SKM-1 (cell line): ENCODE data around the gene ATP6AP1.
"Not testable (repeated sequence)": the region's sequence is repeated elsewhere in the genome, so short reads cannot be mapped to it uniquely, and the experiment has no call there.

Experiments
- DNase-seq: peaks from one replicate; lab custom pipeline; 2025; ENCODE audit not compliant: unreplicated experiment; lab: John Stamatoyannopoulos, UW

Gene ATP6AP1, protein sequence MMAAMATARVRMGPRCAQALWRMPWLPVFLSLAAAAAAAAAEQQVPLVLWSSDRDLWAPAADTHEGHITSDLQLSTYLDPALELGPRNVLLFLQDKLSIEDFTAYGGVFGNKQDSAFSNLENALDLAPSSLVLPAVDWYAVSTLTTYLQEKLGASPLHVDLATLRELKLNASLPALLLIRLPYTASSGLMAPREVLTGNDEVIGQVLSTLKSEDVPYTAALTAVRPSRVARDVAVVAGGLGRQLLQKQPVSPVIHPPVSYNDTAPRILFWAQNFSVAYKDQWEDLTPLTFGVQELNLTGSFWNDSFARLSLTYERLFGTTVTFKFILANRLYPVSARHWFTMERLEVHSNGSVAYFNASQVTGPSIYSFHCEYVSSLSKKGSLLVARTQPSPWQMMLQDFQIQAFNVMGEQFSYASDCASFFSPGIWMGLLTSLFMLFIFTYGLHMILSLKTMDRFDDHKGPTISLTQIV

DNA sequence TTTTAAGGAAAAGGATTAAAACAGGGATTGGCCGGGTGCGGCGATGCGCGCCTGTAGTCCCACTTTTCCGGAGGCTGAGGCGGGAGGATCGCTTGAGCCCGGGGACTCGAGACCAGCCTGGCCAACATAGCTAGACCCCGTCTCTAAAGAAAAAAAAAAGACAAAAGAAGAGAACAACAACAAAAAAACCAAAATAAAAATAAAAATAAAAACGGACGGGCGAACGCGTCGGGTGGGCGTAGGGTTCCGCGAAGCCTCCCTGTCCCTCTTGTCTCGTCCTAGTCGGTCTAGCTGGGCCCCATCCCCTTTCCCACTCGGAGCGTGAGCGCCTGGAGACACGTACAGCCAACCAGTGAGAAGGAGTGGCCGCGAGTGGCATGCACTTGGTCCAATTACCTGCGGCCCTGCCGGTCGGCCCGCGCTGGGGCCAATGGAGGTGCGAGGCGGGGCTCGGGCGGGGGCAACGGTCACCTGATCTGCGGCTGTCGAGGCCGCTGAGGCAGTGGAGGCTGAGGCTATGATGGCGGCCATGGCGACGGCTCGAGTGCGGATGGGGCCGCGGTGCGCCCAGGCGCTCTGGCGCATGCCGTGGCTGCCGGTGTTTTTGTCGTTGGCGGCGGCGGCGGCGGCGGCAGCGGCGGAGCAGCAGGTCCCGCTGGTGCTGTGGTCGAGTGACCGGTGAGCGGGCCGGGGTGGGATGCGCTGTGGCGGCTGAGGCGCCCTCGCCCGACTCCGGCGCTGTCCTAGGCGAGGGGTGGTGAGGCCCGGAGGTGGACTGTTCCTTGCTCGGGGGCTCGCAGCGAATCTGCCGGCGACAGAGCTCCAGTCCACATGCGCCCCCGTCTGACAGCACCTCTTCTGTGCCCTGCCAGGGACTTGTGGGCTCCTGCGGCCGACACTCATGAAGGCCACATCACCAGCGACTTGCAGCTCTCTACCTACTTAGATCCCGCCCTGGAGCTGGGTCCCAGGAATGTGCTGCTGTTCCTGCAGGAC lies at the start of gene ATP6AP1:
Gene ATP6AP1, plus strand, starts transcription at position 502 of the 996 bp plus-strand sequence. Its CDS starts 16 bp downstream, at position 518.
- DNase-seq: peak; percentile 64

DNA sequence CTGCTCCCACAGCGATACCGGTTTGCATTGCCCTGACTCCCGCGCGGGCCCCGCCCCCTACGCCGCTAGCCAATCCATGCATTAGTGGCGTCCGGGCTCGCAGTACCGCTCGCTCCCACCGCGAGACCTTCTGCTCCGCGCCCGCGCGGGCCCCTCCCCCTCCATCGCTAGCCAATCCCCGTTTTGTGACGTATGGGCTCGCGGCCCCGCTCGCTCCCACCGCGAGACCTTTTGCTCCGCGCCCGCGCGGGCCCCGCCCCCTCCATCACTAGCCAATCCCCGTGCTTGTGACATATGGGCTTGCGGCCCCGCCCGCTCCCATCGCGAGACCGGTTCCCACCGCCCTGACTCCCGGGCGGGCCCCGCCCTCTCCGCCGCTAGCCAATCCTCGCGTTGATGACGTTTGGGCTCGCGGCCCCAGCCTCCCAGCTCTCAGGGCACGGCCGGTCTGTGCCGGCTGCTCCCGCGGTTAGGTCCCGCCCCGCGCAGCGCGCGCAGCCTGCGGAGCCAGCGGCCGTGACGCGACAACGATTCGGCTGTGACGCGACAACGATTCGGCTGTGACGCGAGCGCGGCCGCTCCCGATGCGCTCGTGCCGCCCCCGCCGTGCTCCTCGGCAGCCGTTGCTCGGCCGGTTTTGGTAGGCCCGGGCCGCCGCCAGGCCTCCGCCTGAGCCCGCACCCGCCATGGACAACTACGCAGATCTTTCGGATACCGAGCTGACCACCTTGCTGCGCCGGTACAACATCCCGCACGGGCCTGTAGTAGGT lies 49.5 kb upstream of the ATP6AP1 start, which contains the start of gene EMD:
Gene EMD, plus strand, starts transcription at position 497 of the 770 bp plus-strand sequence. Its CDS starts 190 bp downstream, at position 687.
- DNase-seq: peak; percentile 94

DNA sequence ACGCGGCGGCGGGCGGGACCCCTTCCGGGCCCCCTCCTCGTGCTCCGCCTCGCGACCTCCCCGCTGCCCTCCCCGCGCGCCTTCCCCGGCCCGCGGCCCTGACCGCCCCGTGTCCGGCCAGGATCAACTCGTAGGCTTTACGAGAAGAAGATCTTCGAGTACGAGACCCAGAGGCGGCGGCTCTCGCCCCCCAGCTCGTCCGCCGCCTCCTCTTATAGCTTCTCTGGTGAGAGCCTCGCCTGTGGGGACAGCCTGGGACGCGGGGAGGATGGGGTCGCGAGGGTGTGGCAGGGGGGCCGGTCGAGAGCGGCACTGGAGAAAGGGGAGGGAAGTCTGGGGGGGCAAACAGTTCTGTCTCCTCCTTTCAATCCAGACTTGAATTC lies 48.9 kb upstream of the ATP6AP1 start:
- DNase-seq: no peak

DNA sequence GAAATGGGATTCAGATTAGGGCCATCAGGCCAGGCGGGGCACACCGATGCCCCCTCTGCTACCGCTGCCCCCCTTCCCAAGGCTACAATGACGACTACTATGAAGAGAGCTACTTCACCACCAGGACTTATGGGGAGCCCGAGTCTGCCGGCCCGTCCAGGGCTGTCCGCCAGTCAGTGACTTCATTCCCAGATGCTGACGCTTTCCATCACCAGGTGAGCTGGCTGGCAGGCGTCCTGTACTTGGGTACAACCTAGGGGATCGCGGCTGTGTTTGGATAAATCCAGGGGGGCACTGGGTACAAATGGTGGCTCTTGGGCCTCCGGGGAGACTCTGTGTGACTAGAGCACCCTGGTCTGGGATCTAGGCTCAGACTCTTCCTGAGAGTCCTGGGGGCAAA lies 48.3 kb upstream of the ATP6AP1 start:
- no peak for DNase-seq

DNA sequence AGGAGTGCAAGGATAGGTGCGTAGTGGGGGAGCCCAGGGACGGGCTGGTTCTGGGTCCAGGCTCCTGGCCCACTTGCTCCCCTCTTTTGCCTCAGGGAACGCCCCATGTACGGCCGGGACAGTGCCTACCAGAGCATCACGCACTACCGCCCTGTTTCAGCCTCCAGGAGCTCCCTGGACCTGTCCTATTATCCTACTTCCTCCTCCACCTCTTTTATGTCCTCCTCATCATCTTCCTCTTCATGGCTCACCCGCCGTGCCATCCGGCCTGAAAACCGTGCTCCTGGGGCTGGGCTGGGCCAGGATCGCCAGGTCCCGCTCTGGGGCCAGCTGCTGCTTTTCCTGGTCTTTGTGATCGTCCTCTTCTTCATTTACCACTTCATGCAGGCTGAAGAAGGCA lies 47.7 kb upstream of the ATP6AP1 start:
- DNase-seq: no peak

DNA sequence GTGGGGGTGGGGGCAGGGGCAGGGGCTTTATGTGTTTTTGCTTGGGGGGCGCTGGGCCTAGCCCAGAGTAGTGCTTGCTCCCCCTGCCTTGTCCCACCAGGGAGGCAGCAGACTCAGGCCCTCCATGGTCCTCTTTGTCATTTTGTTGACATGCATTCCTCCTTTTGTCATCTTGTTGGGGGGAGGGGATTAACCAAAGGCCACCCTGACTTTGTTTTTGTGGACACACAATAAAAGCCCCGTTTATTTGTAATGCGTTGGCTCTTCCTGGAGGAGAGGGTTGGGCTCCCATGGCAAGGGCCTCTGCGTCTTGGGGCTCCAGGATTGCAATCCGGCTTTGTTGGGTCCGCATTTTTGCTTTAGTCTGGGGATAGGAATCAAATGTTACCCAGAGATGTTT lies 47.2 kb upstream of the ATP6AP1 start:
- DNase-seq: no peak

DNA sequence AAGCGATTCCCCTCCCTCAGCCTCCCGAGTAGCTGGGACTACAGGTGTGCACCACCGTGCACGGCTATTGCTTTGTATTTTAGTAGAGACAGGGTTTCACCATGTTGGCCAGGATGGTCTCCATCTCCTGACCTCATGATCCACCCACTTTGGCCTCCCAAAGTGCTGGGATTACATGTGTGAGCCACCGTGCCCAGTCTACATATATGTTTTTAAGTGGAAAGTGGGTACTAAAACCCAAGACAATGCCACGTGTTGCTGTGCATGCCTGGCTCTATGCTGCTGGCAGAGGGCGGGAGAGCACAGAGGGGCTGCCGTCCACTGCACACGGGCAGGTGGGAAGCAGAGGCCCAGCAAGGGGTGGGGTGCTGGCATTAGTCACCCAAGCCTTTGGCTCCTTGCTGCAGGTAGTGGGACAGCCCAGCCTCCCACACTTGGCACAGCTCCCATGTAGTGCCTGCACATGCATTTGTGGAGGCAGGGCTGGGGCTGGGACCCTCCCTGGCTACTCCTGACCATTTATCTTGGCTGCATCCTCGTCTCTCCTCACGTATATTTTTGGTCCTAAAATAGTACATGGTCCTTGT lies 45.9 kb upstream of the ATP6AP1 start:
- no peak for DNase-seq

DNA sequence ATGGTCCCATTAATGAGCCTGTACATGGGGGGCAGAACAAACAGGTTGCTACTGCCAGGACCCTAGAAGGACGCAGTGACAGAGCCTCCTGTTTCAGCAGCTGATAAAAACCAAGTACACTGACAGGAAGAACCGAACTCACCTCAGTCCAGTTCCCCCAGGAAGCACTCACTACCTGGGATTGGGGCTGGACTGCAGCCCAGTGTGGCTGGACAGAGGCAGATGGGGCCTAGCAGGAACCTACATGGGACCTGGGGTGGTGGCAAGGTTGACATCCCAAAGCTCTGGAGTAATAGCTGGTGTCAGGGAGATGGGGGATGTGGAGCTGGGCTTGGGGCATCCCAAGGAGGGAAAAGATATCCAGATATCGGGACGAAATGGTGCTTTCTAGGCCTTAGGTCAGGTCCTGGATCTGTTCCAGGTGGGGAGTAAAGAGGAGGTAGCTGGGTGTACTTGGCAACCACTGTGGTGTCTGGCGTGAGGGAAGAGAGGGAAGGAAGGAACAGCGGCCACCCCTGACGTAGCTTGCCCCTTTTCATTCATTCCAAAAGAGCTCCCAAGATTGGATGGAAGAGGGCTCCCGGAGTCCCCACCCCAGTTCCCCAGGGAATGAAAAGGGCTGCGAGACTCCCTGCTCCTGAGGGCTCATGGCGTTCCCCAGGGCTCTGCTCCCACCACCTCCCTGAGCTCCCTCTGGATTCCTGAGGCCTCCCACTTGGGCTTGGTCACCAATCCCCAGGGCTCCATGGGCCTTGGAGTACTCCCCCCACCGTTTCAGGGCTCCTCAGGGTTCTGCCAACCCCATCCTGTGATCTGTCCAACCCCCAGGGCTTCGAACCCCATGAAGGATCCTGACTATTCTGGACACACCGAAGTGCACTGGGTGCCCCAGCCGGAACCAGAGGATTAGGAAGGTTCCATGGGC lies 44.9 kb upstream of the ATP6AP1 start:
- no peak for DNase-seq

DNA sequence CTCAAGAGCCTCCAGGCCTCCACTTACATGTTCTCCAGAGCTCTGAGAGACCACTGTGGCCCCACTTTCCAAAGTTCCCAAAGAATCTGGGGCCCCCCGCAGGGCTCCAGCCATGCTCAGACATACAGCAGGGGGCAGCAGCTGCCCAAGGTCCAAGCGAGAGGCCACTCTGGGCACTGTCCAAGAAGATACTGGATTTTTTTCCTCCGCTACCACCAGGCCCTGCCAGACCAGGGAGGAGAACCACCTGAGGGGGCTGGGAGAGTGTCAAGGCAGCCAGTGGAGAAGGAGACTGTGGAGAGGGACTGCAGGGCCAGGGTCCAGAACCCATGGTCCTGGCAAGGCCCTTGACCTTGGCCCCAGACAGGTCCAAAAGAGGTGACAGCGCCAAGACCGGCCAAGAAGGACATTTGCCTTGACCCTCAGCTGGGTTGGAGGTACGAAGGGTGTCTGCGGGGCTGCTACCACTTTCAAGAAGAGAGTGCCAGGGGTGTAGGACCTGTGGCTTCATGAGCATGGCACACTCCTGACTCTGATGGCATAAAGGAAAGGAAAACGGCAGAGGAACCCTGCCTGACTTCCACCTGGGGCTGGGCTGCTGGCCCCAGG lies 44.1 kb upstream of the ATP6AP1 start:
- DNase-seq: no peak

DNA sequence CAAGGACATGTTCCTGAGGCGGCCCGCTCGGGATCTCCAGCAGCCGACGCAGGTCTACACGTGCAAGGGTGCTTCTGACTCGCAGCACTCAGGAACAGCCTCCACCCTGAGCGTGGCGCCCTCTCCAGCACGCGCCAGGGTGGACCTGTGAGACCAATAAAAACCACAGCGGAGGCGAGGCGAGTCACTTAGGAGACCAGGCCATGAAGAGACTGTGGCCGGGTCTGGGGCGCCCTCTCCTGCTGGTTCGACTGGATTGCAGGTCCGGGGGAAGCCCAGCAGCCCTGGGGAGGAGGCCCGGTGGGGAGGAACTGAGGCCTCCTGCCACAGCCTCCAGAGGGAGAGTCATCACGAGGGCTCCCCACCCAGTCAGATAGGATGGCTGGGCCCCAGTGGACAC lies 40.4 kb upstream of the ATP6AP1 start:
- DNase-seq: not testable (repeated sequence)

DNA sequence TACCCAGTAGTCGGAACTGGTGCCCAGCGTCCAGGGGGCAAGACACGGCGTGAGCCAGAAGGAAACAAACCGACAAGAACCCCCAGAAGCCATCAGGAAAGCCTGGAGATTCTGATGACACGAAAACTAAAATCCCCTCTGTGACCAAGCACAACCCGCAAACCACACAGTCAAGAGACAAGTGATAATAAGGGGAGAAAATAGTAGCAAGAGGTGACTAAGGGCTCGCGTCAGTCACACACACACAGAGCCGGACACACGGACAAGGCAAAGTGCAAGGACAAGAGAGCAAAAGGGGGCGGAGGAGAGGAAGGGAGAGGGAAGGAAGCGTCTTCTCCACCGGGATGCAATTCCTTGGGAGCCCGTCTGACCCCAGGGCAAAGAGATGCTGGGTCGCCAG lies 39.8 kb upstream of the ATP6AP1 start:
- DNase-seq: not testable (repeated sequence)

DNA sequence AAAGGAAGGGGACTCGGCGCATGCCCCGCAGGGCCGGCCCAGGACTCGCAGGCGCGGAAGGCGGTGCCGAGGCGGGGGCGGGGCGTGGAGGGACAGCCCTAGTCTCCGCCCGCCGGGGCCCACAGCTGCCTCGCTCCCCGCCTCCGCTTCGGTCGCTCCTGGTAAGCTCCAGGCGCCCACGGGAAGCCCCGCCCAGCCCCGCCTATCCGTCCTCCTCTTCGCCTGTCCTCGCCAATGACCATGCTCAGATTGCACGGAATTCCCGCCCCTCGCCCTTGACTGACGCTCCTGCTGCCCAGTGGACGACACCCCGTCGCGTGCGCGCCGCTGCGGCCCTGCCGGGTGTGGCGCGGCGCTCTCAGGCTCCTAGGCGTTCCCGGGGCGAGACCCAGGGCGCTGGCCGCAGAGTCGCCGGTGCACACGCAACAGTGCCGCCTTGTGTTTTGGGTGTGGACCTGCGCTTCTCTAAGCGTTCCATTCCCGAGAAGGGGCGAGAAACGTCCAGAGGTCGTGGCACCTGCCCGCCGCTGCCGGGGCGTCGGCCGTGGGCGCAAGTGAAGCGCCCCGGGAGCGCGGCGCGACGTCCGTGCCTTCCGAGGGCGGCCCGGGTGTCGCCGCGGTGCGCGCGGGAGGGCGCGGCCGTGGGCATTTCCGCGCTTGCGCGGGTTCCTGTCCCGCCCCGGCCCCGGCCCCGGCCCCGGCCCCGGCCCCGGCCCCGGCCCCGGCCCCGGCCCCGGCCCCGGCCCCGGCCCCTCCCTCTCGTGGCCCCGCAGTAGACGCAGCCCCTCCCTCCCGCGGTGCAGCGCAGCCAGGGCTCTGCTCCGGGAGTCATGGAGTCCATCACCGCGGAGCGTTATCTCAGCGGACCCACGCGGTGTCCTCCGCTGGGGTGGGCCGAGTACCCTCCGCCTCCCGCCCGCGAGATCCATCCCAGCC lies 38.4 kb upstream of the ATP6AP1 start:
- DNase-seq: not testable (repeated sequence)

DNA sequence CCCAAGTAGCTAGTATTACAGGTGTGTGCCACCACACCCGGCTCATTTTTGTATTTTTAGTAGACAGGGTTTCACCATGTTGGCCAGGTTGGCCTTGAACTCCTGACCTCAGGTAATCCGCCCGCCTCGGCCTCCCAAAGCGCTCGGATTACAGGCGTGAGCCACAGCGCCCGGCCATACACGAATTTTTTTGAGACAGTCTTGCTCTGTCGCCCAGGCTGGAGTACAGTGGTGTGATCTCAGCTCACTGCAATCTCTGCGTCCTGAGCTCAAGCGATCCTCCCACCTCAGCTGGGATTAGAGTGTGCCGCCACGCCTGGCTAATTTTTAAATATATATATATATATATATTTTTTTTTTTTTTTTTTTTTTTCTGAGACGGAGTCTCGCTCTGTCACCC lies 32.1 kb upstream of the ATP6AP1 start:
- DNase-seq: not testable (repeated sequence)

DNA sequence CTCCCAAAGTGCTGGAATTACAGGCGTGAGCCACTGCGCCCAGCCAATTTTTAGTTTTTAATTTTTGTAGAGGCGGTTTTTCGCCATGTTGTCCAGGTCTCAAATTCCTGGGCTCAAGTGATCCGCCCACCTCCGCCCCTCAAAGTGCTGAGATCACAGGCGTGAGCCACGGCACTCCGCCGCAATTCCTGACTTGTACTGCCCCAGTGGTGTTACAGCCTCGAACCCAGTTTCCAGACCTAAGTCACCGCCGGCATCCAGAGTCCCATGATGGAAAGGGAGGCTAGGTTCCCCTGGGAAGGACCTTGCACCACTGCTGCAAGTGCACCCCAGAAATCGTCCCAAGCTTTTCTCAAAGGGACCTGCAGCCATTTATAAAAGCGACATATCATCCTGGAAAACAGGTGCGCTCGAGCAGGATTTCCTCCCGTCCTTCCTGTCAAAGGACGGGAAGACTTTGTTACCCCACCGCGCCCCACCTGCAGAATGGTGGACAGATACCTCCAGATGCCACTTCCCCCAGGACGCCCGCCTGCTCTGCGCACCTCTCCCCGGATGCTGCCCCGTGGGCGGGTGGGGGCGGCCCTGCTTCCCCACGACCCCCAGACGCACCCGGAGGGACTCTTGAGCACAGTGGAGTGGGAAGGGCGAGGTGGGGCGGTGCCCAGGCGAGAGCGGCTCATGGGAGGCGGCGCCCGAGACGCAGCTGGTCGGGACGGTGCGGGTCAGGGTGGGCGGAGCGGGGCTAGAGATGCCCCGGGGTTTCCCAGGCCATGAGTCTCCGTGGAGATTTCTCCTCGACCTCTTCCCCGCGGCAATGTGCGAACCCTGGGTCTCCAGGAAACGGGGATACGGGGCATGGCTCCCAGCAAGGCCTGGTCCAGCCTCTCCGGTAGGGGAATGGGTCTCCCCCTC lies 31.2 kb upstream of the ATP6AP1 start:
- no peak for DNase-seq

DNA sequence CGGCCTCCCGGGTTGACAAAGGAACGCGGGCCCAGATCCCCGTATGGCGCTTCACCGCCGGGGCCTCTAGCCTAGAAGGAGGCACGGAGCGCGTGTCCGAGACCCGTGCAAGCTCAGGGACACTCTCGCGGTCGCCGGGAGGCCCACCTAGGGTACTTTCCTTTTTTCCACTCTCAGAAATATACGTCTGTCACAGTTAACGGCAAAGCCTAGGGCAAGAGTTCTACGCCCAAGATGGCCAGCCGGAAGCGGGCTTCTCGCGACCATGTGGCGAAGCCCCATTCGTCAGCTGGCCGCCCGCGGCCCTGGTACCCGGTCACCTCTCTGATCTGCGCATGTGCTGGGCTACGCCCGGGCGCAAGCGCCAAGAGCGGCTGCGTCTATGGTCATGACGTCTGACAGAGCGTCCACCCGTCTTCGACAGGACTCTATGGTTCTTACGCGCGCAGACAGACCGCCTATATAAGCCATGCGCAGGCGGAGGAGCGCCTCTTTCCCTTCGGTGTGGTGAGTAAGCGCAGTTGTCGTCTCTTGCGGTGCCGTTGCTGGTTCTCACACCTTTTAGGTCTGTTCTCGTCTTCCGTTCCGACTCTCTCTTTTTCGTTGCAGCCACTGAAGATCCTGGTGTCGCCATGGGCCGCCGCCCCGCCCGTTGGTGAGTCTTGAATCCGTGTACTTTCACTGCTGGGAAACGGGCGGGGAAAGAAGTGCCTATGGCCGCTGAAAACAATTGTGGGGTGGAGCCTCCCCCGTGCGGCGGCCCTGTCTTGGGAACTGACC lies 30.4 kb upstream of the ATP6AP1 start, which contains the start of gene RPL10:
Gene RPL10, plus strand, starts transcription at position 490 of the 780 bp plus-strand sequence. Its CDS starts 143 bp downstream, at position 633.
- DNase-seq: peak; percentile 51
